ENCODE measurements around the gene SKIC2.

SKIC2 gene

DNA sequence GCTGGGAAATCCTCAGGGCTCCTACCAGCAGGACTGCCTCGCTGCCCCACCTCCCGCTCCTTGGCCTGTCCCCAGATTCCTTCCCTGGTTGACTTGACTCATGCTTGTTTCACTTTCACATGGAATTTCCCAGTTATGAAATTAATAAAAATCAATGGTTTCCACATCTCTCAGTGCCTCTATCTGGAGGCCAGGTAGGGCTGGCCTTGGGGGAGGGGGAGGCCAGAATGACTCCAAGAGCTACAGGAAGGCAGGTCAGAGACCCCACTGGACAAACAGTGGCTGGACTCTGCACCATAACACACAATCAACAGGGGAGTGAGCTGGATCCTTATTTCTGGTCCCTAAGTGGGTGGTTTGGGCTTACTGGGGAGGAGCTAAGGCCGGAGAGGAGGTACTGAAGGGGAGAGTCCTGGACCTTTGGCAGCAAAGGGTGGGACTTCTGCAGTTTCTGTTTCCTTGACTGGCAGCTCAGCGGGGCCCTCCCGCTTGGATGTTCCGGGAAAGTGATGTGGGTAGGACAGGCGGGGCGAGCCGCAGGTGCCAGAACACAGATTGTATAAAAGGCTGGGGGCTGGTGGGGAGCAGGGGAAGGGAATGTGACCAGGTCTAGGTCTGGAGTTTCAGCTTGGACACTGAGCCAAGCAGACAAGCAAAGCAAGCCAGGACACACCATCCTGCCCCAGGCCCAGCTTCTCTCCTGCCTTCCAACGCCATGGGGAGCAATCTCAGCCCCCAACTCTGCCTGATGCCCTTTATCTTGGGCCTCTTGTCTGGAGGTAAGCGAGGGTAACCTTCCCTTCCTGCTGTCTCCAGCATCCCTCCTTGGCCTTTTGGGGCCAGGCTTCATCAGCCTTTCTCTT is 13.2 kb upstream of the SKIC2 start, which contains the start of gene CFB:
Gene CFB (plus strand): TSS at position 589 of the 863 bp plus-strand sequence. CDS start 127 bp downstream, at position 716.
- no peak for DNase-seq

DNA sequence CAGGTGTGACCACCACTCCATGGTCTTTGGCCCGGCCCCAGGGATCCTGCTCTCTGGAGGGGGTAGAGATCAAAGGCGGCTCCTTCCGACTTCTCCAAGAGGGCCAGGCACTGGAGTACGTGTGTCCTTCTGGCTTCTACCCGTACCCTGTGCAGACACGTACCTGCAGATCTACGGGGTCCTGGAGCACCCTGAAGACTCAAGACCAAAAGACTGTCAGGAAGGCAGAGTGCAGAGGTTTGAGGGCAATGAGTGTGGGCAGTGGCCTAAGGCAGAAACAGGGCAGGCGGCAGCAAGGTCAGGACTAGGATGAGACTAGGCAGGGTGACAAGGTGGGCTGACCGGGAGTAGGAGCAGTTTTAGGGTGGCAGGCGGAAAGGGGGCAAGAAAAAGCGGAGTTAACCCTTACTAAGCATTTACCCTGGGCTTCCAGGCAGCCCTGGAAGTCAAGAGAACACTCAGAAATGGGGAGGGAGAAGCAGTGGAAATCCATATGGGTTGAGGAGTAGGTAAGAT is 12.5 kb upstream of the SKIC2 start:
- no peak for DNase-seq

DNA sequence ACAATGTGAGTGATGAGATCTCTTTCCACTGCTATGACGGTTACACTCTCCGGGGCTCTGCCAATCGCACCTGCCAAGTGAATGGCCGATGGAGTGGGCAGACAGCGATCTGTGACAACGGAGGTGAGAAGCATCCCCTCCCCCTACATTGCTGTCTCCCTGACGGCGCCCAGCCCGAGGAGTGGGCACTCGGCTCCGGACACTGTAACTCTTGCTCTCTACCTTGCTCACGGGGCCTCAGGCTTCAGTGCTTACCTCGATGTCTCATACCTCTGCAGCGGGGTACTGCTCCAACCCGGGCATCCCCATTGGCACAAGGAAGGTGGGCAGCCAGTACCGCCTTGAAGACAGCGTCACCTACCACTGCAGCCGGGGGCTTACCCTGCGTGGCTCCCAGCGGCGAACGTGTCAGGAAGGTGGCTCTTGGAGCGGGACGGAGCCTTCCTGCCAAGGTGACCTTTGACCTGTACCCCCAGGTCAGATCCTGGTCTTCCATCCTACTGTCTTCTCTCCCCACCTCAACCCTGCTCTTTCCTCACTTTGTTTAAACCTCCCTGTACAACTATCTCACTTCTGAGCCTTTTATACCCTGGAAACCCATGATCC is 11.8 kb upstream of the SKIC2 start:
- DNase-seq = no peak

DNA sequence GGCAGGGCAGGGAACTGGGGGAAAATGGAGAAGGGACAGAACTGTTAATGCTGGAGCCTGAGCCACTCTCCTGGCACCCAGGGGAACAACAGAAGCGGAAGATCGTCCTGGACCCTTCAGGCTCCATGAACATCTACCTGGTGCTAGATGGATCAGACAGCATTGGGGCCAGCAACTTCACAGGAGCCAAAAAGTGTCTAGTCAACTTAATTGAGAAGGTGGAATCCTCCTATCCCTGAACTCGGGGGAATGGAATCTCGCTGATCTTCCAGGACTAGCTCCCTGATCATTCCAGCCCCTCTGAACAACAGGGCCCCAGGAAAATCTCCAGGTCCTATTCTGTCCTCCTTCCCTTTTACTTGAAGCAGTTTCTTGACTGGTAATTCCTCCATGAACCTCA is 11.1 kb upstream of the SKIC2 start:
- no peak for DNase-seq

DNA sequence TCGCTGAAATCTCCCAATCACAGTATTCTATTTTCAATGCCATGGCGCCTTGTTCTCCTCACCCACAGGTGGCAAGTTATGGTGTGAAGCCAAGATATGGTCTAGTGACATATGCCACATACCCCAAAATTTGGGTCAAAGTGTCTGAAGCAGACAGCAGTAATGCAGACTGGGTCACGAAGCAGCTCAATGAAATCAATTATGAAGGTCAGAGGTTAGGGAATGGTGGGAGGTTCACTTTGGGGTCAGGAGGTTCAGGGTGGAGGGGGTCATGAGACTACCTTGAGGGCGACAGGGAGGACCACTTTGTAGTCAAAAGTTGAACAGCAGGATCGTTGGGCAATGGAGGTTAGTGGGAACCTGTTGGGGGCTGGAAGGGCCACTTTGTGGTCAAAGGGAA is 10.7 kb upstream of the SKIC2 start:
- no peak for DNase-seq

DNA sequence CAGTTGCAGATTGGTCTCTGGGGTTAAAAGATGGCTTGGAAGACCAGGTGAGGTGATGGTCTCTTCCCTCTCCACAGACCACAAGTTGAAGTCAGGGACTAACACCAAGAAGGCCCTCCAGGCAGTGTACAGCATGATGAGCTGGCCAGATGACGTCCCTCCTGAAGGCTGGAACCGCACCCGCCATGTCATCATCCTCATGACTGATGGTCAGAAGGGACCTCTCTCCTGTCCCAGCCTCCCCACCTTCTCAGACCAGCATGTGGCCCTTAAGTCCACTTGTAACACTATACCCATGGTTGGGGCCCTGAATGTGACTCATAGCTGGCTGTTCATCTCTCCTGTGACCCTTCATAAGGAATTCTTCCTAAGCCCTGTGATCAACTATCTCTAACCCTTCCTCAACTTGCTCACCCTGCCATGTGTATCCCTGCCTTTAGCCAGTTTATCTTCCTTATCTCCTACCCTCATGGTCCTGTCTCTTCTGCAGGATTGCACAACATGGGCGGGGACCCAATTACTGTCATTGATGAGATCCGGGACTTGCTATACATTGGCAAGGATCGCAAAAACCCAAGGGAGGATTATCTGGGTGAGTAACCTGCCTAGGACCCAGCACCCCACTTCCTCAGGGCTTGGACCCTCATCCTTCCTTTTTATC is 10.1 kb upstream of the SKIC2 start:
- DNase-seq = no peak

DNA sequence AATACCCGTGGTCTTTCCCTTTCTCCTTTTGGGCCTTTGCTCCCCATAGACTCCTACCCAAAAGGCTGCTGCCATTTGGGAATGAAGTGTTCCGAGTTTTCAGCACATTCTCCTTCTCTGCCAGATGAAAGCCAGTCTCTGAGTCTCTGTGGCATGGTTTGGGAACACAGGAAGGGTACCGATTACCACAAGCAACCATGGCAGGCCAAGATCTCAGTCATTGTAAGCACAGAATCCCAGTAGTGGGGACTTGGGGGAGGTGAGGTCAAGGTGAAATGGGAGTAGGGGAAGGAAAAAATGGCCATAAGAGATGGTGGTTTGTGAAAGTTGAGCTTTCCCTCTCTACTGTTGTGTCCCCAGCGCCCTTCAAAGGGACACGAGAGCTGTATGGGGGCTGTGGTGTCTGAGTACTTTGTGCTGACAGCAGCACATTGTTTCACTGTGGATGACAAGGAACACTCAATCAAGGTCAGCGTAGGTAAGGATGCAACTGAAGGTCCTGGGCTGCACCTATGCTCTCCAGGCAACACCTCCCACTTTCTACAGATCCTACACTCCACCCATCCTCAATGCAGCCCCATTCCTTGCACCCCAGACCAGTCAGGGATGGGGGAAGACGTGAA is 8.9 kb upstream of the SKIC2 start:
- DNase-seq = no peak

DNA sequence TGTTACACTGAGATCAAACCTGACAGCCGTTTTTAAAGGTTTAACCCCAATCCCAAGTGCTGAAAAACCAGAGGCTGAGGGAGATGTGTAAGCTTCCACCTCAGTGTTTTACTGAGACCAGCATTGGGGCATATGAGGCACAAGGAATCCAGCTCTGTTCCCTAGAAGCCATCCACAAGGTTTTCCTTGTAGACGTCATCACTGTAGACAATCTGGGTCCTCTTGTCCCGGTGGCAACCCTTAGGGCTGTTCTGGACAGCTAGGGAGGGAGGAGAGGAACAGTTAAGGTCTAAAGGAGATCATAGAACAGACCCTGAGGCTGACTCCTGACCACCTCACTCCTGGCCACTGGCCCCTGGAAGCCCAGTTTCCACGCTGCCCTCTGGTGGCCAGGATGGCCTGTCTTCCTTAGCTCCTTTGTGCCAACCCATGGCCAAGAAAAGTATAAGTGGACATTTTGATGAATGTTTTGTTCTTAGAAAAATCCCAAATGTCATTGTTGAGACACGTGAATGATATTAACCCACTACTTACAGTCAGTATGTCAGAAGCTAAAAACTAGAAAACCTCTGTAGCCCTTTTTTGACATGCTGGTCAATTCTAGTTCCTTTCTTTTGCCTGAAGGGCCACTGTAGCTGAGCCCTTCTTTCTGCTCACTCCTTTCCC is 6.7 kb upstream of the SKIC2 start:
- no peak for DNase-seq

DNA sequence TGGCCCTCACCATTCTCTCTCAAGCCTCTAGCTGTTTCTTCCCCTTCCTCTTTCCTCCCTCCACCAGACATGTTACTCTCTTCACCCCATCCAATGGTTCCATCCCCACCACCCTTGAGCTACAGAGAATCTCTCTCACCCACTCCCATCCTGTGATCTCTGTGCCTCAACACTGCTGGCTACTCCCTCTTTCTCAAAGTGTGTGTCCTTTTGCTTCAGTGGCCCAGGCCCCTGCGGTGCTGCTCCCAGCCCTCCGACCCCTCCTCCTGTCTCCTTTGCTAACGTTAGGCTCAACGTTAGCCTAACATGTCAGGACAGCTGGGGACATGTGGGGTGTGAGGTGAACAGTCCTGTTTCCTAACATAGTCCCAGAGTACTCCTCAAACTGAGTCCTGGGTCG is 6.1 kb upstream of the SKIC2 start:
- DNase-seq = no peak

DNA sequence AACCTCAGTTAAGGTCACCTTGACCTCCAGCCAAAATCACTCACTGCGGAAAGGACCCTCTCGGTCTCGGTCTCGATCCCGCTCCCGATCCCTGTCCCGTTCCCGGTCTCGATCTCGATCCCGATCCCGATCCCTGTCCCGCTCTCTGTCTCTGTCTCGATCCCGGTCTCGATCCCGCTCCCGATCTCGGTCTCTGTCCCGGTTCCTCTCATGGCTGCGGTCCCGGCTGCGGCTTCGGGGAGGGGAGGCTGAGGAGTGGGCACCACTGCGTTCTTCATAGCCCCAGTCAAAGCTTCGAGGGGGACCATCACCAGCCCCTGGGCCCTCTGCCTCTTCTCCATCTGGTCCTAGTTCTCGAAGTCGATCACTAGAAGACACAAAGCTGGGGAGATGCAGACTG is 4.5 kb upstream of the SKIC2 start:
- no peak for DNase-seq

DNA sequence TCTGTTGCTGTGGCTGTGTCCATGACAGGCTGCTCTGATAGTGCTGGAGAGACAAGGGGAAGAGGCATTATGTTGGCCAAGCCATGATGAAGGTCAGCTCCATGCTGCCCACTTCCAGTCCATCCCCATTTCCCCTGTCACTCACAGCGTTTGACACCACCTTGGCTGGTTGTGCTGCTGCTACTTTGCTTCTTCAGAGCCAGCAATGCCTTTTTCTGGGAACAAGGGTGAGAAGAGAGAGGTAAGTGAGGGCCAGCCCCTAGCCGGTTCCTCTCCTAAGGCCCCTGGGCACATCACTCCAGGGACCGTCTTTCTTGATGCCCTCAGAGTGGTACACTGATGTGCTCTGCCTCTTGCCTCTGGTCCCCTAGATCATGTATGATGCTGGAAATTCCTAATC is 2.2 kb upstream of the SKIC2 start:
- DNase-seq = no peak

DNA sequence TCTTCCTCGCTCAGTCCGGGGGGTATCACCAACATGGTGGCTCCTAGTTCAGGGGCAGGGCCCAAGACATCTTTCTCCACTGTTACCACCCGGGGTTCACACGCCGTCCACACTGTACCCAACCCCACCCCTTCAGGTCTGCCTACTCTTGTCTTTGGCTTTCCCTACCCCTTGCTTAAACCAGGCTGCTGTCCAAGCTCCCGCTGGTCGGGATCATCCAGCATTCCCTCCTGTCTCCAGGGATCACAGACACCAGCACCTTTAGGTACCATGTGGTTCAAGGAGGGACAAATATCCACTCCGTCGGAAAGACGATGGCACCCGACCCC is 599 bp upstream of the SKIC2 start:
- no peak for DNase-seq

DNA sequence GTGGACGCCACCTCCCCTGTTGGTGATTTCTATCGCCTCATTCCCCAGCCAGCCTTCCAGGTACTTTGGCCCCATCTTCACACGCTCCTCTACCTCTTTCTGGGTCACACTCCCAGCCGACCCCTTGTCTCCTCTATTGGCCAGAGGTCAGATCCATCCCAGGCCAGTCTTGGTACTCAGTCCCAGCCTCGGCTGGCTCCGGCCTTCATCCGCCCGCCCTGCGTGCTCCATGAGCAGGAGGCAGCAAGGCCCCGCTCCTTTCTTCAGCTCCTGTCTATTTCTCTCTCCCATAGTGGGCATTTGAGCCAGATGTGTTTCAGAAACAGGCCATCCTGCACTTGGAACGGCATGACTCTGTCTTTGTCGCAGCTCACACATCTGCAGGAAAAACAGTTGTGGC is 2.6 kb downstream of the SKIC2 start:
- no peak for DNase-seq

DNA sequence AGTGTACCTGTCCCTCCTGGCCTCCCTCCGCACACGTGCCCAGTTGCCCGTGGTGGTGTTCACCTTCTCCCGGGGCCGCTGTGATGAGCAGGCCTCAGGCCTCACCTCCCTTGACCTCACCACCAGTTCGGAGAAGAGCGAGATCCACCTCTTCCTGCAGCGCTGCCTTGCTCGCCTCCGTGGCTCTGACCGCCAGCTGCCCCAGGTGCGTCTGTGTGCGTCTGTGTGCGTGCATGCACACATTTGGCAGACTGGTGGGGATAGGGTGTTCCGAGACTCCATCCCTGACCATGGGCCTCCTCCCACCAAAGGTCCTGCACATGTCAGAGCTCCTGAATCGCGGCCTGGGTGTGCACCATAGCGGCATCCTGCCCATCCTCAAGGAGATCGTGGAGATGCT is 4.9 kb downstream of the SKIC2 start:
- DNase-seq = no peak

DNA sequence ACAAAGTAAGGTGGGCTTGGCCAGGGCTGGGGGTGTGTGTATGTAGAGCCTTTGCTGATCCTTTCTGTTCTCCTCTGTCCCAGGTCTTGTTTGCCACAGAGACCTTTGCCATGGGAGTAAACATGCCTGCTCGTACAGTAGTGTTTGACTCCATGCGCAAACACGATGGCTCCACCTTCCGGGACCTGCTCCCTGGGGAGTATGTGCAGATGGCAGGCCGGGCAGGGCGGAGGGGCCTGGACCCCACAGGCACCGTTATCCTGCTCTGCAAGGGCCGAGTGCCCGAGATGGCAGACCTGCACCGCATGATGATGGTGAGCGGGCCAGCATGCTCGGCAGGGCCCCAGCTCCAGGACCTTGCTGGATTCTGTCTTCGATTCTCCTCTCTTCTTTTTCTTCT is 6.7 kb downstream of the SKIC2 start:
- no peak for DNase-seq

DNA sequence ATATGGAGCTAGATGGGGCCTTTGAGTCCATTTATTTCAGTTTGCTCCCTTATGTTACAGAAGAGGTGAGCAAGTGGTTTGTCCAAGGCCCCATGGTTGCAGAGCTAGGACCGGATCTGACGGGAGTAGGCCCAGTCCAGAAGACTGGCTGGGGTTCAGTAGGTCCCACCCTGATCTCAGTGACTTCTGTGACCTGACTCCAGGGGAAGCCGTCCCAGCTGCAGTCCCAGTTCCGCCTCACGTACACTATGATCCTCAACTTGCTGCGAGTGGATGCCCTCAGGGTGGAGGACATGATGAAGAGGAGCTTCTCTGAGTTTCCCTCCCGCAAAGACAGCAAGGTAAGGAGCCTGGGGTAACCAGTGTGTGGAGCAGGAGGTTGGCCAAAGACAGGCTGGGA is 7.5 kb downstream of the SKIC2 start:
- DNase-seq = no peak

DNA sequence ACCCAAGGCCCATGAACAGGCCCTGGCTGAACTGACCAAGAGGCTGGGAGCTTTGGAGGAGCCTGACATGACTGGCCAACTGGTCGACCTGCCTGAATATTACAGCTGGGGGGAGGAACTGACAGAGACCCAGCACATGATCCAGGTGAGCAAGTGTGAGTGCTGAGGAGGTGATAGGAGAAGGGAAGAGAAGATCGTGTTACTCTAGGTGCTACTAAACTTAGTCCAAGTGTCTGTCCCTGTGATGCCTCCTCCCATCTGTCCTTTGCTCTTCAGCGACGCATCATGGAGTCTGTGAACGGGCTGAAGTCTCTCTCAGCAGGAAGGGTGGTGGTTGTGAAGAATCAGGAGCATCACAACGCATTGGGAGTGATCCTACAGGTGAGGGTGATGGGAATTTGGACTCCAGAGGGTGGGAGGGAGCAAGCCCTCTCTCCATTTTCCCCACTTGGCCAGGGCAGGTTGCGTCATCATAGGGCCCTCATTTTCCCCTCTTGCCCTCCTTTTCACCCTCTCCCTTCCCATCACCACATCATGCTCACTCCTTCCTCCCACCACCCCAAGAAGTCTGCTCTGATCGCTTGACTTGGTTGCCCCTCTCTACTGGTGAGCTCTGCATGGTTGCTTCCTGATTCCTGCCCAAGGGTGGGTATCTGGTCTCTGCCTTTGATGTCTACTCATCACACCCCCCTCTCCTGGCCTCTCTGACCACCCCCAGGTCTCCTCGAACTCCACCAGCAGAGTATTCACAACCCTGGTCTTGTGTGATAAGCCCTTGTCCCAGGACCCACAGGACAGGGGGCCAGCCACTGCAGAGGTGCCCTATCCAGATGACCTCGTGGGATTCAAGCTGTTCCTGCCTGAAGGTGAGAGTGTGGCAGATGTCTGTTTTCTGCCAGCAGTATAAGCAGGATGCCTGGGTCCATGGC is 8.3 kb downstream of the SKIC2 start:
- no peak for DNase-seq

DNA sequence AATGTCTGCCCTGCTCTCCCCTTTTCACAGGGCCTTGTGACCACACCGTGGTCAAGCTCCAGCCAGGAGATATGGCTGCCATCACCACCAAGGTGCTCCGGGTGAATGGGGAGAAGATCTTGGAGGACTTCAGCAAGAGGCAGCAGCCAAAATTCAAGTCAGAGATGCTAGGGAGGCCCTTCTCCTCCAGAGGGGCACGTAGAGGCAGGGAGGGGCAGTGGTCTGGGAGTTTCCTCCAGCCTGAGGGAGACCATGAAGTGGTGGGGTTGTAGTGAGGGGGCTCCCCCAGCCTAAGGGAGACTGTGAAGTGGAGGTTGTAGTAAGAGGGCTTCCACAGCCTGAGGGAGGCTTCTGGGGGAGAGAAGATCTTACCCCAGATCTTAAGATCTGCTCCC is 8.9 kb downstream of the SKIC2 start:
- no peak for DNase-seq

DNA sequence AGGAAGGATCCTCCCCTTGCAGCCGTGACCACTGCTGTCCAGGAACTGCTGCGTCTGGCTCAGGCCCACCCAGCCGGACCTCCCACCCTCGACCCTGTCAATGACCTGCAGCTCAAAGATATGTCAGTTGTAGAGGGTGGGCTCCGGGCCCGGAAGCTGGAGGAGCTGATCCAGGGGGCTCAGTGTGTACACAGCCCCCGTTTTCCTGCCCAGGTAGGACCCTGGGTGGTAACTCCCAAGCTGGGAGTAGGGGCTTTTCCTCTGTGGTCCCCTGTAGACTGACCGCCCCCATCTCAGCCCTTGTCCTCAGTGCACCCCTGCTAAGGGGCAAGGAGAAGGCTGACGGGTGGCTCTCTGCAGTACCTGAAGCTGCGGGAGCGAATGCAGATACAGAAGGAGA is 9.4 kb downstream of the SKIC2 start:
- no peak for DNase-seq

DNA sequence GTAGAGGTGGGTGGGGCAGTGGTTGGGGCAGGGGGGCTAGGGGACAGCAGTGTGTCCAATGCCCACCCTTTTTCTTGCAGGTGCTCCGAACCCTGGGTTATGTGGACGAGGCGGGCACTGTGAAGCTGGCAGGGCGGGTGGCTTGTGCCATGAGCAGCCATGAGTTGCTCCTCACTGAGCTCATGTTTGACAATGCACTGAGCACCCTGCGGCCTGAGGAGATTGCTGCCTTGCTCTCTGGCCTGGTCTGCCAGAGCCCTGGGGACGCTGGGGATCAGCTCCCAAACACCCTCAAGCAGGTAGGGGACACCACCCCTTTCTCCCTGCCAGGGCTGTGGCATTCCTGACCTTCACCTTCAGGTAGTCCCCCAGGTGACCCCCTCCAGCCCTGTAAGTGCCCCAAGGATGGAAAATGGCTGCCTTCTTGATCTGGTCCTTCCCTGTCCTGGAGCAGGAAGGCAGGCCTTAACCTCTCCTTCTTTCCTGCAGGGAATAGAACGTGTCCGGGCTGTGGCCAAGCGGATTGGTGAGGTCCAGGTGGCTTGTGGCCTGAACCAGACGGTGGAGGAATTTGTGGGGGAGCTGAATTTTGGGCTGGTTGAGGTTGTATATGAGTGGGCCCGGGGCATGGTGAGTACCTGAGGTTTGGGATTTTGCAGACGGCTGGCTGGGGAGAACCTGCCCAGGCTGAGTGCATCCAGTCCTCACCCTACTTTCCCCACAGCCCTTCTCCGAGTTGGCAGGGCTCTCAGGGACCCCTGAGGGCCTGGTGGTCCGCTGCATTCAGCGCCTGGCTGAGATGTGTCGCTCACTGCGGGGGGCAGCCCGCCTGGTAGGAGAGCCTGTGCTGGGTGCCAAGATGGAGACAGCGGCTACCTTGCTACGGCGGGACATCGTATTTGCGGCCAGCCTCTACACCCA is 10.1 kb downstream of the SKIC2 start:
- no peak for DNase-seq

All from GF-D8 (cell line).